Trophoblast cell (in vitro differentiated cells and primary cell): ENCODE data around the gene RNF187.

Experiments
- DNase-seq, 2 donors: peaks; one replicate each; pipeline ENCODE4 v3.0.0-alpha.2; 2016
- H2AFZ ChIP-seq: 2 replicates; pipeline ENCODE4 v1.6.1; 2013; ENCODE audit warnings: low read length, moderate library complexity, mild to moderate bottlenecking; ENCODE audit not compliant: insufficient read depth, poor library complexity
- H2AK5ac ChIP-seq: 2 replicates; pipeline ENCODE4 v1.6.1; 2013; ENCODE audit warnings: mild to moderate bottlenecking, low read length
- H2BK120ac ChIP-seq: 2 replicates; pipeline ENCODE4 v1.6.1; 2013; ENCODE audit warnings: low read length, mild to moderate bottlenecking, moderate library complexity; ENCODE audit not compliant: insufficient read depth, poor library complexity
- H2BK12ac ChIP-seq: 2 replicates; pipeline ENCODE4 v1.6.1; 2013; ENCODE audit warnings: mild to moderate bottlenecking, low read length, moderate library complexity
- H2BK5ac ChIP-seq: 2 replicates; pipeline ENCODE4 v1.6.1; 2013; ENCODE audit warnings: low read length, low read depth, moderate library complexity, mild to moderate bottlenecking; ENCODE audit not compliant: poor library complexity
- H3K14ac ChIP-seq: 2 replicates; pipeline ENCODE4 v1.6.1; 2013; ENCODE audit warnings: mild to moderate bottlenecking, low read length
- H3K18ac ChIP-seq: 2 replicates; pipeline ENCODE4 v1.6.1; 2013; ENCODE audit warnings: mild to moderate bottlenecking, low read length
- H3K23ac ChIP-seq: 2 replicates; pipeline ENCODE4 v1.6.1; 2013; ENCODE audit warnings: low read length
- H3K27ac ChIP-seq: 2 replicates; pipeline ENCODE4 v1.5.1; 2013; ENCODE audit warnings: low read depth, mild to moderate bottlenecking, inconsistent platforms, low read length, moderate library complexity
- H3K27me3 ChIP-seq: 2 replicates; pipeline ENCODE4 v1.6.1; 2013; ENCODE audit warnings: inconsistent platforms, mild to moderate bottlenecking, low read length, moderate library complexity; ENCODE audit not compliant: insufficient read depth
- H3K36me3 ChIP-seq, 2 experiments: 1 replicate in 1 of 2; 2 replicates in 1 of 2; pipeline ENCODE4 v1.6.1; 2013; ENCODE audit warnings: low read length in 2 of 2, mild to moderate bottlenecking in 2 of 2, moderate library complexity in 1 of 2; ENCODE audit not compliant: insufficient read depth in 2 of 2, control insufficient read depth in 1 of 2
- H3K4ac ChIP-seq: 2 replicates; pipeline ENCODE4 v1.6.1; 2013; ENCODE audit warnings: low read depth, mild to moderate bottlenecking, low read length, moderate library complexity
- H3K4me1 ChIP-seq, 2 experiments: 1 replicate in 1 of 2; 2 replicates in 1 of 2; pipeline ENCODE4 v1.6.1; 2013; ENCODE audit warnings: low read length in 2 of 2, mild to moderate bottlenecking in 2 of 2, moderate library complexity in 1 of 2; ENCODE audit not compliant: insufficient read depth in 2 of 2, control insufficient read depth in 1 of 2
- H3K4me2 ChIP-seq: 2 replicates; pipeline ENCODE4 v1.6.1; 2013; ENCODE audit warnings: inconsistent platforms, mild to moderate bottlenecking, low read length, moderate library complexity
- H3K4me3 ChIP-seq: 2 replicates; pipeline ENCODE4 v1.5.1; 2013; ENCODE audit warnings: mild to moderate bottlenecking, low read depth, low read length, inconsistent platforms
- H3K79me1 ChIP-seq: one replicate; pipeline ENCODE4 v1.6.1; 2013; ENCODE audit warnings: low read length
- H3K79me2 ChIP-seq: 2 replicates; pipeline ENCODE4 v1.6.1; 2013; ENCODE audit warnings: low read length, mild to moderate bottlenecking; ENCODE audit not compliant: control insufficient read depth, insufficient read depth, poor library complexity
- H3K9ac ChIP-seq: 2 replicates; pipeline ENCODE4 v1.6.1; 2013; ENCODE audit warnings: mild to moderate bottlenecking, low read length
- H3K9me3 ChIP-seq: 2 replicates; pipeline ENCODE4 v1.6.1; 2013; ENCODE audit warnings: low read depth, mild to moderate bottlenecking, control low read depth, inconsistent platforms, low read length; ENCODE audit not compliant: insufficient read depth
- H4K12ac ChIP-seq: 2 replicates; pipeline ENCODE4 v1.6.1; 2013; ENCODE audit warnings: low read depth, mild to moderate bottlenecking, low read length, moderate library complexity
- H4K8ac ChIP-seq: 2 replicates; pipeline ENCODE4 v1.6.1; 2013; ENCODE audit warnings: low read depth, mild to moderate bottlenecking, low read length, moderate library complexity
- H4K91ac ChIP-seq: one replicate; pipeline ENCODE4 v1.6.1; 2013; ENCODE audit warnings: low read depth, mild to moderate bottlenecking, low read length, moderate library complexity
- WGBS: extraction: QIAGEN DNeasy Blood & Tissue Kit; methylation state at CpG from one replicate; pipeline ENCODE4 v1.1.7; 2013; ENCODE audit warnings: missing lambda C conversion rate; ENCODE audit not compliant: insufficient read length, insufficient coverage; ENCODE audit errors: extremely low coverage; 5-methylcytosine and 5-hydroxymethylcytosine counted together

RNF187 gene

DNA sequence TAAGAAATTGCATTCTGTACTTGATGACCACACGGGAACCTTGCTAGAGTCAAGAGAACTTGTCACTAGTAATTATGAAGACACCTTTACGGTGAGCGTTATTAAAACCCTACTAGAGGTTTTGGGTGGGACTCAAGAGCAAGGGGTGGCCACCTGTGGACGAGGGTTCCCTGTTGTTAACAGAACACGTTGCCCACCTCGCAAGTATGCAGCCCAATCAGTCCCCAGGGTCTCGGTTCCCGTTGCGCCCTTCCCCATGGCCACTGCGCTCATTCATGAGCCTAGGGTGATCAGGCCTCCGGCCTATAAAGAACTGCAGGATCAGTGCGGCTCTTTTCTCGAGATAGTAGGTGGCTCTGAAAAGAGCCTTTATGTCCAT lies 30.2 kb upstream of the RNF187 start:
- peak overlapping the region; percentile 62 for H3K14ac ChIP-seq
- peak overlapping the region; percentile 13 for H3K4ac ChIP-seq
- peak overlapping the region; percentile 75 for H3K4me2 ChIP-seq
- peak overlapping the region; percentile 78 for H3K4me3 ChIP-seq
- H4K8ac ChIP-seq, result peak overlapping the region; percentile 57
- no peaks in the 10 kb centered on the region for H3K36me3 ChIP-seq
- WGBS, result no CpG with 5 or more reads among the region's 13 CpGs
- peak overlapping the region; percentile 64 for H3K18ac ChIP-seq
- H3K23ac ChIP-seq, result no peak overlapping the region
- peak overlapping the region; percentile 80 for H3K27ac ChIP-seq
- H4K12ac ChIP-seq, result no peak overlapping the region
- no peak overlapping the region for H2AK5ac ChIP-seq
- peaks cover 5% of the 10 kb centered on the region for H3K79me1 ChIP-seq
- peaks cover 13 to 19% of the 10 kb centered on the region in 2 experiments for H3K4me1 ChIP-seq
- H4K91ac ChIP-seq, result peak overlapping the region; percentile 34
- H3K9ac ChIP-seq, result peak overlapping the region; percentile 16
- no peaks in the 10 kb centered on the region for H3K27me3 ChIP-seq
- H2BK120ac ChIP-seq, result peak overlapping the region; percentile 13
- DNase-seq, result no peak
- H3K9me3 ChIP-seq, result no peaks in the 10 kb centered on the region
- H2BK12ac ChIP-seq, result peak overlapping the region; percentile 44
- H2BK5ac ChIP-seq, result no peak overlapping the region
- H3K79me2 ChIP-seq, result peaks cover 5% of the 10 kb centered on the region
- H2AFZ ChIP-seq, result peak overlapping the region; percentile 90

DNA sequence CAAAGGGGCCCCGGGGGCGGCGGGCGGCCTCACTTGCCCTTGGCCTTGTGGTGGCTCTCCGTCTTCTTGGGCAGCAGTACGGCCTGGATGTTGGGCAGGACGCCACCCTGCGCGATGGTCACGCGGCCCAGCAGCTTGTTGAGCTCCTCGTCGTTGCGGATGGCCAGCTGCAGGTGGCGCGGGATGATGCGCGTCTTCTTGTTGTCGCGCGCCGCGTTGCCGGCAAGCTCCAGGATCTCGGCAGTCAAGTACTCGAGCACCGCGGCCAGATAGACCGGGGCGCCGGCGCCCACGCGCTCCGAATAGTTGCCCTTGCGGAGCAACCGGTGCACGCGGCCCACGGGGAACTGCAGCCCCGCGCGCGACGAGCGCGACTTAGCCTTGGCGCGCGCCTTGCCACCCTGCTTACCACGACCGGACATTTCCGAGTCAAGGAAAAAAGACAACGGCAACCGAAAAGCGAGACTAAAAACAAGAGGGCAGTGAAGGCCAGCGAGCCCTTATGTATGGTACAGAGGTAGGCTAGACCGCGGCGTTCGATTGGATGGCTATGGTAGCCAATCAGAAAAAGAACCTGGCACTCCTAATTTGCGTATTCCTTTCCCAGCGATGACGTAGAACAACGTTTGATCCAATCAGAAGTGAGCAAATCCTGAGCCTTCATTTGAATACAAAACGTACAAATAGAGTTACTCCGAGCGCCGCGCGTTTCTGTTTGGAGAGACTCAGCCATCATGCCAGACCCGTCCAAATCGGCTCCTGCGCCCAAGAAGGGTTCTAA lies 29.6 kb upstream of the RNF187 start:
- Histone ChIP-seq H4K12ac (no peak overlapping the region), H3K27me3 (no peaks in the 10 kb centered on the region), H3K23ac (no peak overlapping the region), H4K8ac (peak overlapping the region; percentile 57), H2AFZ (peak overlapping the region; percentile 90), H3K4ac (no peak overlapping the region), H3K14ac (no peak overlapping the region), H2BK12ac (no peak overlapping the region), H3K27ac (peak overlapping the region; percentile 80), H3K4me3 (peak overlapping the region; percentile 78), H3K9me3 (no peaks in the 10 kb centered on the region), H4K91ac (peak overlapping the region; percentile 34), H2AK5ac (no peak overlapping the region), H3K36me3 (no peaks in the 10 kb centered on the region), H2BK120ac (peak overlapping the region; percentile 13), H3K79me2 (peaks cover 5% of the 10 kb centered on the region), H3K9ac (peak overlapping the region; percentile 63), H3K18ac (peak overlapping the region; percentile 64), H3K4me2 (peak overlapping the region; percentile 88), H3K79me1 (peaks cover 5% of the 10 kb centered on the region), H2BK5ac (peak overlapping the region; percentile 55), H3K4me1 (peaks cover 10 to 17% of the 10 kb centered on the region in 2 experiments)
- WGBS, result no CpG with 5 or more reads among the region's 74 CpGs
- peak; percentile 94 to 99 for DNase-seq

DNA sequence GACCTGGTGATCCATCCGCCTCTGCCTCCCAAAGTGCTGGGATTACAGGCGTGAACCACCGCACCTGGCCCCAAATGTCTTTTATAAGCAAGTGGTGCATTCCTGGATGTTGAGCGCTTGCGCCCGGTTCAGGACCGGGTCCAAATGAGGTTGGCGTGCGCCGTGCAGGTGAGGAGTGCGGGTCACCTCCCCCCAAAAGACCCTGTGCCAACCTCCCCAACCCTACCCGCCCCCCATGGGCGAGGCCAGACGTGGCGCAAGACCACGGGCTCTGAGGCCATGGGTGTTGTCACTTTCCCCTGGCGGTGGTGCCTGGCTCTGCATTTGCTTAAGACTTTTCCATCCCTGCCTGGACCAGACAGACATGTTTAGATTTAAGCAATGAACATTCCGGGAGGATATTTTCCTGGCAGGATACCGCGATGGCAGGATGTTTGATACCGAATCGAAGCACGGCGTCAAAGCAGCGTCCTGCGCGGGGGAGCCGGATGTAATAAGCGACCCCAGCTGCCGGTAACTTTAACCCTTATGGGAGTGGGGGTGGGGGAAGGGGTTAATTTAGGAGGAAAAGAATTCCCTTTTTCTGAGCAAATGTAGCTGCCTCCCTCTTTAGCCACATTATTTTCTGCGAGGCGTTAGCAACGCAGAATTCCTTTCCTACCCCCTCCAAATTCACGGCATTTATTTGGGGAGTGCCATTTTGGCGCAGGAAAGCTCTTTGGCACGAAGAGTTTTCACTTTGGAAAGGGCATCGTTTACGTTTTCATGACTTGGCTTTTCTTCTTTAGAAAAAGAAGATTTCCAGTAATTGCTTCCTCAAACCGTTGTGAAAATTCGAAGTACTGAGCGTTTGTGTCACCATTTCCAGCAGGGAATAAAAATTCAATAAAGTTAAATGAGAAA lies 27.8 kb upstream of the RNF187 start:
- Histone ChIP-seq H4K8ac (no peak overlapping the region), H3K14ac (no peak overlapping the region), H2BK5ac (no peak overlapping the region), H3K18ac (no peak overlapping the region), H3K9me3 (peaks cover 5% of the 10 kb centered on the region), H3K23ac (no peak overlapping the region), H3K79me2 (peaks cover 3% of the 10 kb centered on the region), H3K4me3 (peak overlapping the region; percentile 56), H3K79me1 (peaks cover 5% of the 10 kb centered on the region), H3K27me3 (peaks cover 7% of the 10 kb centered on the region), H3K9ac (no peak overlapping the region), H2AK5ac (no peak overlapping the region), H3K4ac (no peak overlapping the region), H3K36me3 (no peaks in the 10 kb centered on the region), H4K12ac (no peak overlapping the region), H4K91ac (no peak overlapping the region), H2BK120ac (no peak overlapping the region), H3K27ac (no peak overlapping the region), H2AFZ (peak overlapping the region; percentile 12), H3K4me1 (peaks cover 4 to 14% of the 10 kb centered on the region in 2 experiments), H3K4me2 (peak overlapping the region; percentile 88), H2BK12ac (no peak overlapping the region)
- DNase-seq, result peak; percentile 42 to 74
- no CpG with 5 or more reads among the region's 41 CpGs for WGBS

DNA sequence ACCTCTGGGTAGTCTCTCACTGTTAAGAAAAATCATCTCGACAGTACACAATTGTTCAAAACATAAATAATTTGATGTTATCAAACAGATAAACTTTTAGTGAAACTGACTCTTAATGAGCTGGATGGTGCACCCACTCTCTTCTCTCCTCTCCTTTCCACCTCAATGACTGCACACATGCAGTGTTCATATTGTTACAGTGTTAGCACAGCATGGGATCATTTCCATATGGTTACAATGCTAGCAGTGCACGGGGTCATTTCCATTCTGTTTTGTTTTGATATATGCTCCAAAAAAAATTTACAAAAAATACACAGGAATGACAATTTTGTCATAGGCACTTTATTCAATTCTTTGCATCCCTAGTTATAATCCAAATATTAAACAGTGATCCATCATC lies 26.4 kb upstream of the RNF187 start:
- no CpG with 5 or more reads among the region's 2 CpGs for WGBS

More for the DNA sequence above, 26.4 kb upstream of the RNF187 start:
- Histone ChIP-seq H3K4me3 (no peak overlapping the region), H3K79me2 (peaks cover 3% of the 10 kb centered on the region), H3K27ac (no peak overlapping the region), H3K18ac (no peak overlapping the region), H3K4me2 (no peak overlapping the region), H3K9ac (no peak overlapping the region), H3K4me1 (peaks cover 4 to 14% of the 10 kb centered on the region in 2 experiments), H4K12ac (no peak overlapping the region), H3K36me3 (no peaks in the 10 kb centered on the region), H4K8ac (no peak overlapping the region), H2BK12ac (no peak overlapping the region), H2AK5ac (no peak overlapping the region), H3K23ac (no peak overlapping the region), H4K91ac (no peak overlapping the region), H3K9me3 (peaks cover 5% of the 10 kb centered on the region), H3K14ac (no peak overlapping the region), H2AFZ (no peak overlapping the region), H3K79me1 (peaks cover 5% of the 10 kb centered on the region), H3K27me3 (peaks cover 21% of the 10 kb centered on the region), H2BK120ac (no peak overlapping the region), H2BK5ac (no peak overlapping the region), H3K4ac (no peak overlapping the region)
- DNase-seq, result no peak
